Keratinocyte (primary cell): ENCODE measurements around the gene RAB3IL1. TPM values are rescaled to one million over a fixed set of nuclear protein-coding genes. Genes with fewer than 3 reads are reported as not detected.

Experiments used
- DNase-seq: peaks from one replicate; pipeline ENCODE4 v3.0.0-alpha.2; 2011; ENCODE audit warnings: low read depth, missing footprints, low spot score
- FAIRE-seq: peaks from 2 replicates; lab custom pipeline; 2011; peaks lifted over from hg19 to GRCh38; lab: Jason Lieb, UNC
- H2AFZ ChIP-seq: 2 replicates; pipeline ENCODE4 v1.6.0; 2012; ENCODE audit warnings: low read length, control low read depth, inconsistent platforms; ENCODE audit not compliant: control insufficient read depth
- H3K27ac ChIP-seq: 2 replicates; pipeline ENCODE4 v1.5.1; 2011; ENCODE audit warnings: low read length; ENCODE audit not compliant: control insufficient read depth, insufficient read depth
- H3K27me3 ChIP-seq: 3 replicates; pipeline ENCODE4 v1.6.0; 2011; ENCODE audit warnings: low read length; ENCODE audit not compliant: control insufficient read depth, insufficient read depth; ENCODE audit errors: extremely low read depth
- H3K36me3 ChIP-seq, 2 experiments: 2 replicates in 1 of 2; 3 replicates in 1 of 2; pipeline ENCODE4 v1.5.1; 2011; ENCODE audit warnings: low read length in 2 of 2, mild to moderate bottlenecking in 1 of 2; ENCODE audit not compliant: control insufficient read depth in 2 of 2, insufficient read depth in 2 of 2; ENCODE audit errors: extremely low read depth in 1 of 2
- H3K4me1 ChIP-seq: 3 replicates; pipeline ENCODE4 v1.5.1; 2011; ENCODE audit warnings: low read length; ENCODE audit not compliant: control insufficient read depth, insufficient read depth; ENCODE audit errors: extremely low read depth
- H3K4me2 ChIP-seq: 3 replicates; pipeline ENCODE4 v1.6.0; 2011; ENCODE audit warnings: low read depth, low read length; ENCODE audit not compliant: control insufficient read depth, insufficient read depth; ENCODE audit errors: extremely low read depth
- H3K4me3 ChIP-seq, 3 experiments: fragments of 200-600 bp in 1 of 3; sonication (generic) in 1 of 3; 2 replicates in 2 of 3; 3 replicates in 1 of 3; pipeline ENCODE4 v1.5.1; 2011 to 2016; ENCODE audit warnings: low read length in 3 of 3, mild to moderate bottlenecking in 3 of 3, control low read depth in 2 of 3, inconsistent platforms in 1 of 3, low read depth in 1 of 3, mixed read lengths in 1 of 3, mixed run types in 1 of 3, moderate library complexity in 1 of 3; ENCODE audit not compliant: control insufficient read depth in 2 of 3, insufficient read depth in 2 of 3; ENCODE audit errors: extremely low read depth in 1 of 3
- H3K79me2 ChIP-seq: 2 replicates; pipeline ENCODE4 v1.6.0; 2012; ENCODE audit warnings: low read length; ENCODE audit not compliant: control insufficient read depth, insufficient read depth
- H3K9ac ChIP-seq: 3 replicates; pipeline ENCODE4 v1.6.0; 2011; ENCODE audit warnings: low read length; ENCODE audit not compliant: control insufficient read depth, insufficient read depth; ENCODE audit errors: extremely low read depth
- H3K9me1 ChIP-seq: 3 replicates; pipeline ENCODE4 v1.6.0; 2011; ENCODE audit warnings: low read length; ENCODE audit not compliant: control insufficient read depth, insufficient read depth; ENCODE audit errors: extremely low read depth
- H3K9me3 ChIP-seq: 2 replicates; pipeline ENCODE4 v1.5.1; 2012; ENCODE audit warnings: low read depth, low read length; ENCODE audit not compliant: control insufficient read depth
- H4K20me1 ChIP-seq: 3 replicates; pipeline ENCODE4 v1.6.0; 2011; ENCODE audit warnings: low read length; ENCODE audit not compliant: control insufficient read depth, insufficient read depth; ENCODE audit errors: extremely low read depth
- CTCF ChIP-seq, 3 experiments: IDR thresholded peaks in 1 of 3; conservative IDR thresholded peaks in 1 of 3; optimal IDR thresholded peaks in 1 of 3; 2 replicates in 2 of 3; 3 replicates in 1 of 3; pipeline versions ENCODE3 to v1.5.1; 2011; ENCODE audit warnings: low read length in 3 of 3, mild to moderate bottlenecking in 3 of 3, moderate library complexity in 2 of 3, control low read depth in 1 of 3, inconsistent platforms in 1 of 3; ENCODE audit not compliant: insufficient read depth in 2 of 3; ENCODE audit errors: extremely low read depth in 1 of 3
- EZH2 ChIP-seq: IDR thresholded peaks from one replicate; pipeline ENCODE4 v1.6.1; 2012; ENCODE audit warnings: inconsistent platforms, mild to moderate bottlenecking, low read length, moderate library complexity
- dilution Hi-C: fragments of 300-500 bp; cut with MboI; formaldehyde crosslinking; loops from one replicate; pipeline ENCODE4 v1.7.0; 2020; ENCODE audit warnings: low sequenced_read_pairs; ENCODE audit not compliant: extremely low pct_ligation_motif_present
- polyA plus RNA-seq, 5 experiments: library from polyadenylated mRNA; depleted of rRNA in 3 of 5; stranded (reverse) in 3 of 5; stranded (forward) in 1 of 5; unstranded in 1 of 5; fragments of >200 nt; gene quantifications; 1 replicate in 1 of 5; 2 replicates in 3 of 5; 3 replicates in 1 of 5; pipeline versions ENCODE4 v1.2.1 to v1.2.3, GENCODE V29; 2011 to 2012; ENCODE audit warnings: missing spikeins in 2 of 5, low read depth in 1 of 5, low replicate concordance in 1 of 5

The RAB3IL1 gene
- polyA plus RNA-seq, 1 donor (not counting 4 experiments of a cell fraction or from before 2014, with no cell fraction given) = 0.31 TPM

- H3K4me1 ChIP-seq = peaks cover 4% of the 10 kb centered on the region
- no peaks in the 10 kb centered on the region for H3K9me3 ChIP-seq
- no peaks in the 10 kb centered on the region for H4K20me1 ChIP-seq
- H3K4me2 ChIP-seq = no peak overlapping the region
- H3K27ac ChIP-seq = no peak overlapping the region
- no peaks in the 10 kb centered on the region for H3K79me2 ChIP-seq
- dilution Hi-C loops = no loop called here
- H3K4me3 ChIP-seq = no peak overlapping the region
- H3K9ac ChIP-seq = no peak overlapping the region
- no peak overlapping the region for H2AFZ ChIP-seq
- H3K36me3 ChIP-seq = peaks cover 9 to 20% of the 10 kb centered on the region in 2 experiments
- no peaks in the 10 kb centered on the region for H3K9me1 ChIP-seq
- no peak for TF ChIP-seq CTCF (optimal IDR thresholded peaks at IDR 0.05 in 1 of 3, IDR thresholded peaks at IDR 0.05 in 1 of 3, conservative IDR thresholded peaks at IDR 0.05 in 1 of 3; ENCODE audit: extremely low read depth in 1 of 3, insufficient read depth in 2 of 3, low read length in 3 of 3)
- TF ChIP-seq EZH2 = no peak
- FAIRE-seq (no peak), DNase-seq (no peak)
- no peaks in the 10 kb centered on the region for H3K27me3 ChIP-seq
These were observed 50.4 kb downstream of the RAB3IL1 start for GRCh38 chr11:61866958-61867343.

- Histone ChIP-seq H3K4me1 (peaks cover 4% of the 10 kb centered on the region), H3K27ac (no peak overlapping the region), H3K36me3 (peaks cover 9 to 20% of the 10 kb centered on the region in 2 experiments), H2AFZ (no peak overlapping the region), H4K20me1 (no peaks in the 10 kb centered on the region), H3K27me3 (no peaks in the 10 kb centered on the region), H3K79me2 (no peaks in the 10 kb centered on the region), H3K9ac (no peak overlapping the region), H3K4me2 (no peak overlapping the region), H3K9me1 (no peaks in the 10 kb centered on the region), H3K4me3 (no peak overlapping the region), H3K9me3 (no peaks in the 10 kb centered on the region)
- dilution Hi-C loops = no loop called here
- TF ChIP-seq CTCF (optimal IDR thresholded peaks at IDR 0.05 in 1 of 3, IDR thresholded peaks at IDR 0.05 in 1 of 3, conservative IDR thresholded peaks at IDR 0.05 in 1 of 3; ENCODE audit: extremely low read depth in 1 of 3, insufficient read depth in 2 of 3, low read length in 3 of 3) (no peak), EZH2 (no peak)
- FAIRE-seq (no peak), DNase-seq (no peak)
These were observed 51.0 kb downstream of the RAB3IL1 start for GRCh38 chr11:61866231-61866957.
